Measurements from ENCODE around the gene ACAD11. TPM values are rescaled to one million over a fixed set of nuclear protein-coding genes. Genes with fewer than 3 reads are reported as not detected.
A peak's percentile ranks its signal among the peaks of the same experiment; 100 is the strongest.

Gene ACAD11
- total and polyA plus RNA-seq, 2 experiments from 2014 or later = 24.9 to 48.6 TPM

- Histone ChIP-seq H3K4me3 (no peak overlapping the region), H3K27me3 (no peaks in the 10 kb centered on the region), H3K27ac (peak overlapping the region; percentile 78), H2AFZ (no peak overlapping the region), H3K36me3 (replicated peaks; ENCODE audit: insufficient read depth, low read depth) (no peaks in the 10 kb centered on the region), H3K79me2 (no peaks in the 10 kb centered on the region), H3K9me2 (replicated peaks; ENCODE audit: insufficient read depth) (no peaks in the 10 kb centered on the region), H3K4me1 (ENCODE audit: insufficient read depth) (peaks cover 13% of the 10 kb centered on the region), H4K20me1 (ENCODE audit: insufficient read depth, poor library complexity, severe bottlenecking) (no peaks in the 10 kb centered on the region), H3K9me3 (ENCODE audit: low read depth) (no peaks in the 10 kb centered on the region), H3K4me2 (peak overlapping the region; percentile 29)
- 26% methylated on average over 2 of the region's 2 CpGs for WGBS (ENCODE audit: low lambda C conversion rate, missing lambda C conversion rate)
- DNase-seq (ENCODE audit: low spot score) = peak; percentile 26
- TF ChIP-seq EZH2 (IDR thresholded peaks at IDR 0.05; ENCODE audit: borderline replicate concordance) = no peak
- no peak for TF ChIP-seq EZH2phosphoT487 (IDR thresholded peaks at IDR 0.05; ENCODE audit: low read depth, severe bottlenecking, unreplicated experiment)
Measured at GRCh38 chr3:132543011-132543739, 116.4 kb downstream of the ACAD11 start.

GRCh38 chr3:132542577-132542976 is 117.0 kb downstream of the ACAD11 start:
- no peaks in the 10 kb centered on the region for H3K36me3 ChIP-seq (replicated peaks; ENCODE audit: insufficient read depth, low read depth)
- DNase-seq (ENCODE audit: low spot score) = no peak
- no peak for TF ChIP-seq EZH2 (IDR thresholded peaks at IDR 0.05; ENCODE audit: borderline replicate concordance)
- no peak for TF ChIP-seq CTCF (IDR thresholded peaks at IDR 0.05; ENCODE audit: poor library complexity)
- TF ChIP-seq EZH2phosphoT487 (IDR thresholded peaks at IDR 0.05; ENCODE audit: low read depth, severe bottlenecking, unreplicated experiment) = no peak
- H3K9me3 ChIP-seq (ENCODE audit: low read depth) = no peaks in the 10 kb centered on the region
- WGBS (ENCODE audit: low lambda C conversion rate, missing lambda C conversion rate) = 69% methylated on average over 2 of the region's 2 CpGs
- H3K4me3 ChIP-seq = no peak overlapping the region
- H3K4me2 ChIP-seq = no peak overlapping the region
- no peaks in the 10 kb centered on the region for H3K9me2 ChIP-seq (replicated peaks; ENCODE audit: insufficient read depth)
- H4K20me1 ChIP-seq (ENCODE audit: insufficient read depth, poor library complexity, severe bottlenecking) = no peaks in the 10 kb centered on the region
- H2AFZ ChIP-seq = no peak overlapping the region
- no peaks in the 10 kb centered on the region for H3K79me2 ChIP-seq
- peak overlapping the region; percentile 78 for H3K27ac ChIP-seq
- H3K4me1 ChIP-seq (ENCODE audit: insufficient read depth) = peaks cover 13% of the 10 kb centered on the region
- no peaks in the 10 kb centered on the region for H3K27me3 ChIP-seq

GRCh38 chr3:132539681-132540080 is 119.9 kb downstream of the ACAD11 start:
- Histone ChIP-seq H3K79me2 (no peaks in the 10 kb centered on the region), H3K4me3 (no peak overlapping the region), H2AFZ (no peak overlapping the region), H3K27ac (no peak overlapping the region), H3K4me2 (no peak overlapping the region), H3K36me3 (replicated peaks; ENCODE audit: insufficient read depth, low read depth) (no peaks in the 10 kb centered on the region), H3K27me3 (no peaks in the 10 kb centered on the region), H3K9me3 (ENCODE audit: low read depth) (no peaks in the 10 kb centered on the region), H3K9me2 (replicated peaks; ENCODE audit: insufficient read depth) (no peaks in the 10 kb centered on the region), H3K4me1 (ENCODE audit: insufficient read depth) (peaks cover 16% of the 10 kb centered on the region), H4K20me1 (ENCODE audit: insufficient read depth, poor library complexity, severe bottlenecking) (no peaks in the 10 kb centered on the region)
- no peak for TF ChIP-seq EZH2phosphoT487 (IDR thresholded peaks at IDR 0.05; ENCODE audit: low read depth, severe bottlenecking, unreplicated experiment)
- no peak for TF ChIP-seq CTCF (IDR thresholded peaks at IDR 0.05; ENCODE audit: poor library complexity)
- TF ChIP-seq EZH2 (IDR thresholded peaks at IDR 0.05; ENCODE audit: borderline replicate concordance) = no peak
- 56% methylated on average over 3 of the region's 3 CpGs for WGBS (ENCODE audit: low lambda C conversion rate, missing lambda C conversion rate)
- DNase-seq (ENCODE audit: low spot score) = no peak

GRCh38 chr3:132538072-132538471 is 121.5 kb downstream of the ACAD11 start:
- H3K27me3 ChIP-seq = no peaks in the 10 kb centered on the region
- H3K36me3 ChIP-seq (replicated peaks; ENCODE audit: insufficient read depth, low read depth) = no peaks in the 10 kb centered on the region
- peak; percentile 56 for DNase-seq (ENCODE audit: low spot score)
- H3K4me1 ChIP-seq (ENCODE audit: insufficient read depth) = peaks cover 10% of the 10 kb centered on the region
- TF ChIP-seq EZH2 (IDR thresholded peaks at IDR 0.05; ENCODE audit: borderline replicate concordance) = no peak
- no peak for TF ChIP-seq EZH2phosphoT487 (IDR thresholded peaks at IDR 0.05; ENCODE audit: low read depth, severe bottlenecking, unreplicated experiment)
- TF ChIP-seq CTCF (IDR thresholded peaks at IDR 0.05; ENCODE audit: poor library complexity) = no peak
- peak overlapping the region; percentile 10 for H3K4me2 ChIP-seq
- H3K9me2 ChIP-seq (replicated peaks; ENCODE audit: insufficient read depth) = no peaks in the 10 kb centered on the region
- no peaks in the 10 kb centered on the region for H4K20me1 ChIP-seq (ENCODE audit: insufficient read depth, poor library complexity, severe bottlenecking)
- peak overlapping the region; percentile 31 for H3K27ac ChIP-seq
- H3K79me2 ChIP-seq = no peaks in the 10 kb centered on the region
- no peak overlapping the region for H2AFZ ChIP-seq
- no peaks in the 10 kb centered on the region for H3K9me3 ChIP-seq (ENCODE audit: low read depth)
- WGBS (ENCODE audit: low lambda C conversion rate, missing lambda C conversion rate) = 53% methylated on average over 5 of the region's 5 CpGs
- H3K4me3 ChIP-seq = no peak overlapping the region

All from hepatocyte (in vitro differentiated cells).